Peyer's patch (tissue), 4 donors: Measurements from ENCODE around the gene MRGPRD.

ENCODE experiments used
- CTCF ChIP-seq, 6 experiments: fragments of 450-650 bp in 4 of 6; fragments of 200-600 bp in 2 of 6; sonication (generic) in 1 of 6; IDR thresholded peaks; one replicate each; pipeline ENCODE4 v1.5.1; 2017 to 2019; ENCODE audit warnings: antibody characterized with exemption in 6 of 6, mild to moderate bottlenecking in 3 of 6, moderate library complexity in 1 of 6
- POLR2A ChIP-seq, 2 donors: fragments of 450-650 bp; IDR thresholded peaks; one replicate each; pipeline ENCODE4 v1.5.1; 2017; ENCODE audit warnings: antibody characterized with exemption in 2 of 2, mild to moderate bottlenecking in 2 of 2, moderate library complexity in 2 of 2

GRCh38 chr11:68997995-68998348 is 17.2 kb upstream of the MRGPRD start:
- no peak for TF ChIP-seq POLR2A (IDR thresholded peaks at IDR 0.05)
- no peak for TF ChIP-seq CTCF (IDR thresholded peaks at IDR 0.05)
